ENCODE measurements around the gene MVB12B. TPM values are rescaled to one million over a fixed set of nuclear protein-coding genes. Genes with fewer than 3 reads are reported as not detected.

Gene MVB12B
- total and polyA plus RNA-seq, 2 of the 13 experiments (the other 11 are each of a cell fraction or from before 2014, with no cell fraction given): 12.1 to 30.1 TPM

DNA sequence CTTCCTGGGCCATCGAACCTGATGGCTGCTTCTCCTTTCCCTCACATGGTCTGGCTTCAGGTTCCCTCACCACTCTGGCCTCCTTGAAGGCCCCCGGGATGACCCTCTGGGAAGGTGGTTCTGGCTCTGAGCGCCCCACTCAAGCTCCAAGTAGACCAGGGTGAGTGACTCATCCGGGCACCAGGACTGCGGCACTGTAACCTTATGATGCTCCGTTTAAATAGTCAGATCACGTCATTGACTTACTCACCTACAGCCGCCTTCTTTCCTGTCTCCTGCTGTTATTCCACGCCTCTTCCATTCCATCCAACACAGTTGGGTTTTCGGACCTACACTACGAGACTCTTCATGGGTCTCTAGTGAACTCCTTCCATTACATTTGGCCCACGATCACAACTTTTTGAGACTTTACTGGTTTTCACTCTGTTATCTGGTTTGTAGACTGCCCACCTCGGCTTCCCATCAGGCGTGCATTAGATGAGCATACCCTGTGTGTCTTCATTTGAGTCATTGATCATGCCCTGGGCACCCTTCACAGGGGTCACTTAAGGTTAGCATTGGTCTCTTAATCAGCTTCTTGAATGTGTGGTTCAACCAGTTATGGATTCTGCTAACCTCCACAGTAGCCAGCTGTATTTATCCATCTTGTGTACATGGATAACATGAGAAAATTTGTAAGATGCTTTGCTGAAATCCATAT lies 148.3 kb downstream of the MVB12B start (continued):
- TF ChIP-seq, protein P1, sequence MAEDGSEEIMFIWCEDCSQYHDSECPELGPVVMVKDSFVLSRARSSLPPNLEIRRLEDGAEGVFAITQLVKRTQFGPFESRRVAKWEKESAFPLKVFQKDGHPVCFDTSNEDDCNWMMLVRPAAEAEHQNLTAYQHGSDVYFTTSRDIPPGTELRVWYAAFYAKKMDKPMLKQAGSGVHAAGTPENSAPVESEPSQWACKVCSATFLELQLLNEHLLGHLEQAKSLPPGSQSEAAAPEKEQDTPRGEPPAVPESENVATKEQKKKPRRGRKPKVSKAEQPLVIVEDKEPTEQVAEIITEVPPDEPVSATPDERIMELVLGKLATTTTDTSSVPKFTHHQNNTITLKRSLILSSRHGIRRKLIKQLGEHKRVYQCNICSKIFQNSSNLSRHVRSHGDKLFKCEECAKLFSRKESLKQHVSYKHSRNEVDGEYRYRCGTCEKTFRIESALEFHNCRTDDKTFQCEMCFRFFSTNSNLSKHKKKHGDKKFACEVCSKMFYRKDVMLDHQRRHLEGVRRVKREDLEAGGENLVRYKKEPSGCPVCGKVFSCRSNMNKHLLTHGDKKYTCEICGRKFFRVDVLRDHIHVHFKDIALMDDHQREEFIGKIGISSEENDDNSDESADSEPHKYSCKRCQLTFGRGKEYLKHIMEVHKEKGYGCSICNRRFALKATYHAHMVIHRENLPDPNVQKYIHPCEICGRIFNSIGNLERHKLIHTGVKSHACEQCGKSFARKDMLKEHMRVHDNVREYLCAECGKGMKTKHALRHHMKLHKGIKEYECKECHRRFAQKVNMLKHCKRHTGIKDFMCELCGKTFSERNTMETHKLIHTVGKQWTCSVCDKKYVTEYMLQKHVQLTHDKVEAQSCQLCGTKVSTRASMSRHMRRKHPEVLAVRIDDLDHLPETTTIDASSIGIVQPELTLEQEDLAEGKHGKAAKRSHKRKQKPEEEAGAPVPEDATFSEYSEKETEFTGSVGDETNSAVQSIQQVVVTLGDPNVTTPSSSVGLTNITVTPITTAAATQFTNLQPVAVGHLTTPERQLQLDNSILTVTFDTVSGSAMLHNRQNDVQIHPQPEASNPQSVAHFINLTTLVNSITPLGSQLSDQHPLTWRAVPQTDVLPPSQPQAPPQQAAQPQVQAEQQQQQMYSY (CRISPR knock-in tag; IDR thresholded peaks at IDR 0.05): no peak

DNA sequence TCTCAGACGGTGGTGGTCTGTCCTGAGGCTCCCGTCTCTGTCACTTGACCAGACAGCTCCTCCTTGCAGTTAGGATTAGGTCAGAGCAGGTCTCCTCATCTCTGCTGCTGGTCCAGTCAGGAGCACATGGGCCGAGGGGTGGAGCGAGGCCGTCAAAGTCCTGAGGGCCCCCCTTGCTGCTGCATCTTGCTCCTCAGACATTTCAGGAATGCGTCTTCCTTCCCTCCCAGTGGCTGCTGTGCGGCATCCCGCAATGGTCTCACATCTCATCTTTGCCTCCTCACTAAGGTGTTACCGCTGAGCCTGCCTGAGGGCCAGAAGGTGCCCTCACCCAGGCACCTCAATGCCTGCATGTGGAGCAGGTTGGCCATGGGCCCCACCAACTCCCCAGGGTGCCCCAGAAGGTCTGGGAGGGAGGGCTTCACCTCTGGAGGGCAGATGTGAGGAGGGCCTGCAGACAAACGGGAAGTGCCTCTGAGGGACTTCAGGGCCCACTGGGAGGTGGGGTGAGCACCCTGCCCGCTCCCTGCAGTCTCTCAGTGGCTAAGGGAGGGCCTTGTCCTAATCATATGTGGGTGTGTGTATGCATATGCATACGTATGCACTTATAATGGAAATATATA lies 149.4 kb downstream of the MVB12B start:
- intact Hi-C loops (cut with micrococcal nuclease; ENCODE audit: unreplicated experiment): no loop called here
- no peaks in the 10 kb centered on the region for H3K79me2 ChIP-seq (ENCODE audit: insufficient read depth, low read length)
- no peak overlapping the region for H3K27ac ChIP-seq (ENCODE audit: extremely low read length, insufficient read depth, low read length)
- H3K4me3 ChIP-seq (replicated peaks in 1 of 3; ENCODE audit: insufficient read depth in 1 of 3, low read depth in 2 of 3, low read length in 3 of 3): no peak overlapping the region
- H4K20me1 ChIP-seq (ENCODE audit: insufficient read depth, low read length): no peaks in the 10 kb centered on the region
- no peak overlapping the region for H3K9ac ChIP-seq (ENCODE audit: insufficient read depth, low read depth, low read length)
- in situ Hi-C loops (cut with HindIII; ENCODE audit: extremely low pct_ligation_motif_present, low pct_unique_long_range_greater_than_20kb): no loop called here
- H3K9me3 ChIP-seq (ENCODE audit: low read length): no peaks in the 10 kb centered on the region
- peaks cover 2 to 40% of the 10 kb centered on the region in 2 experiments; a peak in 3 of 5 replicates for H3K36me3 ChIP-seq (replicated peaks in 1 of 2; ENCODE audit: control insufficient read depth in 1 of 2, insufficient read depth in 2 of 2, low read length in 2 of 2)
- FAIRE-seq (no peak), DNase-seq (ENCODE audit: low spot score) (no peak), ATAC-seq (no peak)
- TF ChIP-seq TAF15 (IDR thresholded peaks at IDR 0.05; ENCODE audit: low read depth, low read length, poor library complexity, severe bottlenecking): no peak
- no peak for TF ChIP-seq ZNF501 (CRISPR knock-in tag; IDR thresholded peaks at IDR 0.05)
- no peak for TF ChIP-seq NR2C2 (CRISPR knock-in tag; IDR thresholded peaks at IDR 0.05; ENCODE audit: borderline replicate concordance)
- TF ChIP-seq, protein P2, sequence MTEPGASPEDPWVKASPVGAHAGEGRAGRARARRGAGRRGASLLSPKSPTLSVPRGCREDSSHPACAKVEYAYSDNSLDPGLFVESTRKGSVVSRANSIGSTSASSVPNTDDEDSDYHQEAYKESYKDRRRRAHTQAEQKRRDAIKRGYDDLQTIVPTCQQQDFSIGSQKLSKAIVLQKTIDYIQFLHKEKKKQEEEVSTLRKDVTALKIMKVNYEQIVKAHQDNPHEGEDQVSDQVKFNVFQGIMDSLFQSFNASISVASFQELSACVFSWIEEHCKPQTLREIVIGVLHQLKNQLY (CRISPR knock-in tag; IDR thresholded peaks at IDR 0.05): no peak
- TF ChIP-seq, protein P3, sequence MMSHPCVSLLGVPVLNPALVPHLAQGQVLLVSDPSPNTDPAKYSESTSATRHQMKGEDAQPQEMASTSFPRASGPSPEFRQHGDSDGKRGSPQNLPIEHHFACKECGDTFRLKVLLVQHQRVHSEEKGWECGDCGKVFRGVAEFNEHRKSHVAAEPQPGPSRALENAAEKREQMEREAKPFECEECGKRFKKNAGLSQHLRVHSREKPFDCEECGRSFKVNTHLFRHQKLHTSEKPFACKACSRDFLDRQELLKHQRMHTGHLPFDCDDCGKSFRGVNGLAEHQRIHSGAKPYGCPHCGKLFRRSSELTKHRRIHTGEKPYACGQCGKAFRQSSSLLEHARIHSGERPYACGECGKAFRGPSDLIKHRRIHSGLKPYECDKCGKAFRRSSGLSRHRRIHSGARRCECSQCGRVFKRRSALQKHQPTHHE (CRISPR knock-in tag; IDR thresholded peaks at IDR 0.05; ENCODE audit: borderline replicate concordance): no peak
- no peak for TF ChIP-seq ZNF652 (CRISPR knock-in tag; IDR thresholded peaks at IDR 0.05; ENCODE audit: borderline replicate concordance, low read depth)
- TF ChIP-seq ZFP90 (CRISPR knock-in tag; IDR thresholded peaks at IDR 0.05; ENCODE audit: borderline replicate concordance): no peak
- TF ChIP-seq ZNF616 (CRISPR knock-in tag; IDR thresholded peaks at IDR 0.05; ENCODE audit: low read depth): no peak
- no peak for TF ChIP-seq SP5 (CRISPR knock-in tag; IDR thresholded peaks at IDR 0.05; ENCODE audit: borderline replicate concordance, low read depth)
- H3K4me2 ChIP-seq (ENCODE audit: low read depth, low read length): no peak overlapping the region
- BruUV-seq (replicated peaks): no TSS peak
- WGBS (ENCODE audit: low lambda C conversion rate): 98% methylated on average over 6 of the region's 12 CpGs
- POLR2A ChIA-PET: interaction anchor here (0.7 kb wide), 1 partner anchor 1625 kb away, joined by 3 read pairs; no protein-coding TSS in a partner anchor
- H2AFZ ChIP-seq (ENCODE audit: low read length): no peak overlapping the region
- CTCF ChIA-PET (ENCODE audit: low intra/inter-chr PET ratio, low total read pairs): no interaction called here
- no peaks in the 10 kb centered on the region for H3K27me3 ChIP-seq (ENCODE audit: control insufficient read depth in 1 of 2, insufficient read depth in 2 of 2, low read length in 2 of 2)
- H3K4me1 ChIP-seq (ENCODE audit: insufficient read depth, low read length): no peaks in the 10 kb centered on the region
